ENCODE results near the gene MED7.

The MED7 gene

GRCh38 chr5:157184117-157184670, 41.5 kb upstream of the MED7 start:
- TF ChIP-seq CTCF (conservative IDR thresholded peaks at IDR 0.05; ENCODE audit: low read depth, low read length), result no peak
- H3K4me3 ChIP-seq (ENCODE audit: low read depth, low read length), result no peak overlapping the region
- no peak for DNase-seq (ENCODE audit: low read depth)

GRCh38 chr5:157182143-157182757, 39.6 kb upstream of the MED7 start:
- no peak overlapping the region for H3K4me3 ChIP-seq (ENCODE audit: low read depth, low read length)
- no peak for DNase-seq (ENCODE audit: low read depth)

GRCh38 chr5:157180374-157181264, 38.0 kb upstream of the MED7 start, which contains the start of gene ITK:
Gene ITK (plus strand): TSS chr5:157180840. CDS start chr5:157180978, 138 bp downstream.
- no peak for DNase-seq (ENCODE audit: low read depth)
- no peak within 1 kb of the TSS for H3K4me3 ChIP-seq (ENCODE audit: low read depth, low read length)
- no peak for TF ChIP-seq CTCF (conservative IDR thresholded peaks at IDR 0.05; ENCODE audit: low read depth, low read length)

More at GRCh38 chr5:157182143-157182757, 39.6 kb upstream of the MED7 start:
- TF ChIP-seq CTCF (conservative IDR thresholded peaks at IDR 0.05; ENCODE audit: low read depth, low read length), result no peak

- TF ChIP-seq CTCF (conservative IDR thresholded peaks at IDR 0.05; ENCODE audit: low read depth, low read length), result no peak
- no peak for DNase-seq (ENCODE audit: low read depth)
- H3K4me3 ChIP-seq (ENCODE audit: low read depth, low read length), result no peak overlapping the region
Observed at GRCh38 chr5:157178966-157179365, 36.3 kb upstream of the MED7 start.

GRCh38 chr5:157177953-157178352, 35.3 kb upstream of the MED7 start:
- no peak for TF ChIP-seq CTCF (conservative IDR thresholded peaks at IDR 0.05; ENCODE audit: low read depth, low read length)
- no peak for DNase-seq (ENCODE audit: low read depth)
- H3K4me3 ChIP-seq (ENCODE audit: low read depth, low read length), result no peak overlapping the region

GRCh38 chr5:157175071-157175612, 32.5 kb upstream of the MED7 start:
- TF ChIP-seq CTCF (conservative IDR thresholded peaks at IDR 0.05; ENCODE audit: low read depth, low read length), result no peak
- H3K4me3 ChIP-seq (ENCODE audit: low read depth, low read length), result no peak overlapping the region
- DNase-seq (ENCODE audit: low read depth), result no peak

Data from choroid plexus epithelial cell (primary cell).